Stimulated activated CD4-positive, alpha-beta T cell treated with anti-CD3 and anti-CD28 coated beads, Interleukin-12 subunit alpha, Interleukin-12 subunit beta, amount 100 ng/mL, for 24 hours (primary cell): ENCODE results near the gene RGS10.
A peak's percentile ranks its signal among the peaks of the same experiment; 100 is the strongest.
"Not testable (repeated sequence)": the region's sequence is repeated elsewhere in the genome, so short reads cannot be mapped to it uniquely, and the experiment has no call there.

Source experiments
- DNase-seq, 2 experiments: peaks; one replicate each; pipeline ENCODE4 v3.0.0-alpha.2; 2020; ENCODE audit warnings: low read depth in 2 of 2

RGS10 gene, protein sequence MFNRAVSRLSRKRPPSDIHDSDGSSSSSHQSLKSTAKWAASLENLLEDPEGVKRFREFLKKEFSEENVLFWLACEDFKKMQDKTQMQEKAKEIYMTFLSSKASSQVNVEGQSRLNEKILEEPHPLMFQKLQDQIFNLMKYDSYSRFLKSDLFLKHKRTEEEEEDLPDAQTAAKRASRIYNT

DNA sequence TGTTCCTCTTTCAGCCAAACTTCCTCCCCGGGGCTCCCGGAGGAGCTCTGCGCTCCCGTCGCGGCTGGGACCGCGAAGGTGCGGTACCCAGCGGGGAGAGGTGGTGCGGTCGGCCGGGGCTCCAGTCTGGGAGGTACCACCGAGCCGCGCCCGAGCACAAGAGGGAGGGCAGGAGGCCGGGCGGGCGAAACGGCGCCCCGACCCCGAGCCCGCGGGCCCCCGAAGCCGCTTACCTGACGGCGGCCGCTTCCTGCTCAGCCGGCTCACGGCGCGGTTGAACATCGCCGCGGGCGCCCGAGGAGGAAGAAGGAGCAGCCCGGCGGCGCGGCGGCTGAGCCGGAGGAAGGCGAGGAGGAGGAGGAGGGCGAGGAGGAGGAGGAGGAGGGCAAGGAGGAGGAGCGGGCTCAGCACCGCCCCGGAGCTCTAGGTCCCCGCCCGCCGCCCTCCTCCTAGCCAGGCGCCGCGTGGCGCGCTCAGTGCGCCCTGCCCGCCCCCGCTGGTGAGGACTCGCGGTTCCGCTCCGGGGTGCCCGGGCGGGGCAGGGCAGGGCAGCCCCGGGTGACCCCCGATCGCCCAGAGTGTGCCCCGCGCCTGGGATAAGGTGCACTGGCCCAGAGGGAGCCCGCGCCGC, at the start of gene RGS10:
TSS of gene RGS10 (minus strand) at position 363 of the 631 bp plus-strand sequence. CDS start at position 282, 81 bp downstream.
- DNase-seq = peak; percentile 78 to 80

DNA sequence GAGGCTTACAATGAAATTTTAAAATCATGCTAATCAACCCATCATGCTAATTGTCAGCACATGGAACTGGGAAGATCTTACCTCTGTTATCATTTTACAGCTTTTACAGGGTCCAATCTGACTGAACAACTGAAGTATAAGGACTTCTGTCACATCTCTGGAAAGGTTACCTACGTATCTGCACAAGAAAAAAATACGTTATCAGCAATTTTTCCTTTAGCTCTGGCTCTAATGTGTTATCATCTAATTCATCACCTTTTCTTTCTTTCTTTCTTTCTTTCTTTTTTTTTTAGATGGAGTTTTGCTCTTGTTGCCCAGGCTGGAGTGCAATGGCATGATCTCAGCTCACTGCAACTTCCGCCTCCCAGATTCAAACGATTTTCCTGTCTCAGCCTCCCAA, 45.6 kb upstream of the RGS10 start:
- no peak for DNase-seq

DNA sequence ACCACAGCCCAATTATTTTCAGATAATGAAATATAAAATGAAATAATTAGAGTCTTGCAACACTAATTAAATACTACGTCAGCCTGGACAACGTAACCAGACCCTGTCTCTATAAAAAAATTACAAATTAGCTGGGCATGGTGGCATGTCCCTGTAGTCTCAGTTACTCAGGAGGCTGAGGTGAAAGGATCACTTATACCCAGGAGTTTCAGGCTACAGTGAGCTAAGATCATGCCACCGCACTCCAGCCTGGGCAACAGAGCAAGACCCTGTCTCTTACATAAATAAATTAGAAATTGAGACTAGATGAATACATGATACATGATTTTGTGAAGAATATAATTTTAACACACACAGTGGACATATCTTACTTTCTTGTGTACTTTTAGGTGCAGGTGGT, 35.8 kb upstream of the RGS10 start:
- no peak for DNase-seq

DNA sequence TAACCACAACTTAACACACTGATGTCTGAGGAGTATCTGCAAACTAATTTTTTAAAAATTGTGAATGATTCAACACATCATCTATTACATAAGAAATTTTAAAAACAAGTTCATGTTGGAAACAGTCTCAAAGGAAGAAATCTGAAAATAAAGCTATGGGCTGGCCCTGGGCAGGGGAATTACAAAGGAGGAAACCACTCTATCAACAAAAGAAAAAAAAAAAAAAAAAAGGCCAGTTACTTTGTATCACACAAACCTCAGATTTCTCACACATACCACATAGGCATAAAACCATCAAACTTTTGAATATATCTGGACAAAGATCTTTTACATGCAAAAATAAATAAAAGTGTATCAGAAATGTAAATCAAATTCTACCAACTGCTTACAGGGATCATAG, 33.5 kb upstream of the RGS10 start:
- DNase-seq = no peak

DNA sequence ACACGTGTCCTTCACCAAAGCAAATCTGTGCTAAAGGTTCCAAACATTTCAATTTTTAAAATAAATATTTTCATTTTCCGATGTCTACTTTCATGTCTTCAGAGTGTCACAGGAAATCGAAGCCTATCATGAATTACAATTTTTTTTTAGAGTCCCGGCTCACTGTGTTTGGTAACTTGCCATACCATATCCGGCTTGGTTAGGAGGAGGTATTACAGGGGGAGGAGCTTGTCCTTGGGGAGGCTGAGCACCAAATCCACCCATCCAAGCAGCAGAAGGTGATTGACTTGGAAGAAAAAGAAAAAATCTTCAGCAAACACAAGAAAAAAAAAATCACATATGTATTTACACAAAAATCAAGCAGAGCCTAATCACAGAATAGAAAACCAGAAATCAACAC, 33.0 kb upstream of the RGS10 start:
- no peak for DNase-seq

DNA sequence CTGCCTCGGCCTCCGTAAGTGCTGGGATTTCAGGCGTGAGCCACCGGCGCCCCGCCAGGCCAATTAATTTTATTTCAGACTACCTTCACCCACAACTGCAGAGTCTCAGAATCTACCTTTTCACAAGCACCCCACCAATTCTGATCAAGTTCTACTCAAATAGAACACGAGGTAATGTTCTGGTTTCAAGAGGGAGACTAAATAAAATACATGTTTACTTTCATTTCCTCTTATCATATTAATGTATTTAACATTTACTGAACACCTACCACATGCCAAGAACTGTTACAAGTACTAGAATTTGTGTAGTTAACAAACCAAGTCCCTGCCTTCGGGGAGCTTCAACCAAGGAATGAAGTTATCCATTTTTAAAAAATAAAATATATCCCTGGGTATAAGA, 25.5 kb upstream of the RGS10 start:
- DNase-seq = no peak

DNA sequence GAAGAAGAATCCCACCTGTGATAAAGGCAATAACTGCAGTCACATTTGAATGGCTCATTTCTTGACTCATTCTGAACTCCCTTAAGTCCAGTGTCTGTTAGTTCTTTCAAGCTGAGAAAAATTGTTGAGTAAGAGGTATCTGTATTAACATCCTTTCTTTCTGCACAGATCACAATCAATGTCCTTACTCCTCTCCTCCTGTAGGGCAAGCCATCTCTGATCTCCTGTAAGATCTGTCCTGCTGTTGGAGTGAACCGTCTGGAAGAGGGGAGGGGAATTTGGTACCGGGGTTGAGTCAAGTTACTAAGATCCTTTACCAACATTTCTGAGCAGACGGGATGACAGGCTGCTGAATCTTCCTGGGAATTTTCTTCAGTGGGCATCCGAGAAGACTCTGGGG, 19.6 kb upstream of the RGS10 start:
- no peak for DNase-seq

DNA sequence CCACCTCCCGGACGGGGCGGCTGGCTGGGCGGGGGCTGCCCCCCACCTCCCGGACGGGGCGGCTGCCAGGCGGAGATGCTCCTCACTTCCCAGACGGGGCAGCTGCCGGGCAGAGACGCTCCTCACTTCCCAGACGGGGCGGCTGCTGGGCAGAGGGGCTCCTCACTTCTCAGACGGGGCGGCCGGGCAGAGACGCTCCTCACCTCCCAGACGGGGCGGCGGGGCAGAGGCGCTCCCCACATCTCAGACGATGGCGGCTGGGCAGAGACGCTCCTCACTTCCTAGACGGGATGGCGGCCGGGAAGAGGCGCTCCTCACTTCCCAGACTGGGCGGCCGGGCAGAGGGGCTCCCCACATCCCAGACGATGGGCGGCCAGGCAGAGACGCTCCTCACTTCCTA, 17.0 kb upstream of the RGS10 start:
- DNase-seq = not testable (repeated sequence)

DNA sequence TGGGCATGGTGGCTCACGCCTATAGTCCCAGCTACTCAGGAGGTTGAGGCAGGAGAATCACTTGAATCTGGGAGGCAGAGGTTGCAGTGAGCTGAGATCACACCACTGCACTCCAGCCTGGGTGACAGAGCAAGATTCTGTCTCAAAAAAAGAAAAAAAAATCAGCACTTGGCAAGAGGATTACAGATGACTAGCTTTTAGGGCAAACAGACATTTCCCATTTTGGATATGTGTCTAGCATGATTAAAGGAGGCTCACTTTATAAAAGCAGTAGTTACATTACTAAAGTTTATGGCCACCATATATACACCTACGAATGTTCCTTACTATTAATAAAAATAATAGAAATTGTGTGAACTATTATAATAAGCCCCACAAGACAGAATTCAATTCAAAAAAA, 13.6 kb upstream of the RGS10 start:
- DNase-seq = not testable (repeated sequence)

DNA sequence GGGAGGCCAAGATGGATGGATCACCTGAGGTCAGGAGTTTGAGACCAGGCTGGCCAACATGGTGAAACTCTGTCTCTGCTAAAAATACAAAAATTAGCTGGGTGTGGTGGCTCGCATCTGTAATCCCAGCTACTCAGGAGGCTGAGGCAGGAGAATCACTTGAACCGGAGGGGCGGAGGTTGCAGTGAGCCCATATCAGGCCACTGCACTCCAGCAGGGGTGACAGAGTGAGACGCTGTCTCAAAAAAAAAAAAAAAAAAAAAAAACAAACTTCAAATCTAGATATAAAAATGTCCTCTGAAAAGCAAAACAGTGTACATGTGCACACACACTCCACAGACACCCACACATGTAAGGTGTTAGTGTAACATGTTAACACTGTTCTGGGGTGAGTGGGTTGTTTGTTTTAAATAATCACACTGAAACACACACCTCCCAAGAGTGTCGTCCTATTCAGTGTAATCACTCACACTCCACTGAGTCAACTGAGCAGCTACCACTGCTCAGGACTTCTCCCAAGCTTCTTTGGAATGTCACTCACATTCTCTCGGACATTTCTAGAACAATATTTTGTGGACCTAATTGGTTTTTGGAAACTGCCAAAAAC, 12.8 kb upstream of the RGS10 start:
- DNase-seq = no peak

DNA sequence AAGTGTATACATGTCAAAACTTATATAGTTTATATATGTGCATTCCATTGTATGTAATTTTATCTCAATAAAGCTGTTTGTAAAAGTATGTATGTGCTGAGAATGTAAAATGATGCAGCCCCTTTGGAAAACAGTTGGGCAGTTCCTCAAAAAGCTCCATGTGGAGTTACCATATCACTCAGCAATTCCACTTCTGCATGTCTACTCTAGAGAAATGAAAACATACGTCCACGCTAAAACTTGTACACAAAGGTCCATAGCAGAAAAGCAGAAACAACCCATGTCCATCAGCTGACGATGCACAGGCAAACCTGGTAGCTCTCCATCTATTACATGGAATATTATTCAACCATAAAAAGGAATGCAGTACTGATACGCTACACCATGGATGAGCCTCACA, 8.3 kb upstream of the RGS10 start:
- DNase-seq = no peak

DNA sequence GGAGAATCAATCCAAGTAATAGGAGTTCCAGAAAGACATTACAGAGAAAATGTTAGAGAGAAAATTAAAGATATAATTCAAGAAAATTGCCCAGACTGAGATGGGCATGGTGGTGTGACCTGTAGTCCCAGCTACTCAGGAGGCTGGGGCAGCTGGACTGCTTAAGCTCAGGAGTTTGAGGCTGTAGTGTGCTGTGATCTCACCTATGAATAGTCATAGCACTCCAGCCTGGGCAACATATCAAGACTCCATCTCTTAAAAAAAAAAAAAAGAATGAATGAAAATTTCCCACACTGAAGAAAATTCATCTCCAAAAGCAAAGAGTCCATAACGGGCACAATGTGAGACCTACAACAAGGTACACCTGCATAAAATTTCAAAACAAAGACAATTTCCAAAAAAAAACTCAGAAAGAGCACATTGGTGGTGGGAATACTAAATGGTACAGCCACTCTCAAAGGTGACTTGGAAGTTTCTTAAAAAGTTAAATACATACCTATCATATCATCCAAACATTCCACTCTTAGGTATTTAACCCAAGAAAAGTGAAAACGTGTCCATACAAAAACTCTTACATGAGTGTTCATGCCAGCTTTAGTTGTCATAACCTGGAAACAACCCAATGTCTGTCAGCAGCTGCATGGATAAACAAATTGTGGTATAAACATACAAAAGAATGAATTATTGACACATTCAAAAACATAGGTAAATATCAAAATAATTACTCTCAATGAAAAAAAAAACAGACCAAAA, 6.9 kb upstream of the RGS10 start:
- DNase-seq = no peak

DNA sequence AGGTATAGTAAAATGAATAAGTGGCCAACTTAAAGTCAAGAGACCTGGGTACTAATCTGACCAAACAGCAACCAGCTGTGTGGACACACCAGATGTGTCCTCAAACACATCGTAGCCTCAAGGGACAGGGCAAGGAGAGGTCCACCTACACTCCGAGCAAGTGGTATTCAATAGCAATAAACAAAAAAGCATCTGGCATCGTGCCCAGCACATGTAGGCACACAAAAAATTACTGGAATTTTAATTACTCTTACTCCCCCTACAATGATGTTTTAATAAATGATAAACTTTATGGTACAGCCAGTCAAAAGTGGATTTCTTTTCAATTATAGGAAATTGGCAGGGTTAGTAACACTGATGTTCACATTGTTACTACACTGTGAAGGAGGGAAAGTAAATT, 3.5 kb upstream of the RGS10 start:
- no peak for DNase-seq

DNA sequence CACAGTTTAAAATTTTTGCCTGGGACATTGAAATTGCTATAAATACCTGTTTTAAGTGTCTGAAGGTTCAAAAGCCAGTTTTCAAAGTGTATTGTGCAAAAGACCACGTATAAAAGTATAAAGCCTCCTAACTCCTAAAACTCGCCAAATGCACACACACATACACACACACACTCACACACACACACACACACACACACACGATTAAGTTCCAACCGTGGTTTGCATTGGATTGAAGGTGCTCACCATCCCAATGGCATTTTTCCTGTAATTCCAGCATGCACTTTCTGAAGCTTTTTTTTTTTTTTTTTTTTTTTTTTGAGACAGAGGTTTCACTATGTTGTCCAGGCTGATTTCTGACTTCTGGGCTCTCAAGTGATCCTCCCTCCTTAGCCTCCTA, 2.8 kb upstream of the RGS10 start:
- no peak for DNase-seq

DNA sequence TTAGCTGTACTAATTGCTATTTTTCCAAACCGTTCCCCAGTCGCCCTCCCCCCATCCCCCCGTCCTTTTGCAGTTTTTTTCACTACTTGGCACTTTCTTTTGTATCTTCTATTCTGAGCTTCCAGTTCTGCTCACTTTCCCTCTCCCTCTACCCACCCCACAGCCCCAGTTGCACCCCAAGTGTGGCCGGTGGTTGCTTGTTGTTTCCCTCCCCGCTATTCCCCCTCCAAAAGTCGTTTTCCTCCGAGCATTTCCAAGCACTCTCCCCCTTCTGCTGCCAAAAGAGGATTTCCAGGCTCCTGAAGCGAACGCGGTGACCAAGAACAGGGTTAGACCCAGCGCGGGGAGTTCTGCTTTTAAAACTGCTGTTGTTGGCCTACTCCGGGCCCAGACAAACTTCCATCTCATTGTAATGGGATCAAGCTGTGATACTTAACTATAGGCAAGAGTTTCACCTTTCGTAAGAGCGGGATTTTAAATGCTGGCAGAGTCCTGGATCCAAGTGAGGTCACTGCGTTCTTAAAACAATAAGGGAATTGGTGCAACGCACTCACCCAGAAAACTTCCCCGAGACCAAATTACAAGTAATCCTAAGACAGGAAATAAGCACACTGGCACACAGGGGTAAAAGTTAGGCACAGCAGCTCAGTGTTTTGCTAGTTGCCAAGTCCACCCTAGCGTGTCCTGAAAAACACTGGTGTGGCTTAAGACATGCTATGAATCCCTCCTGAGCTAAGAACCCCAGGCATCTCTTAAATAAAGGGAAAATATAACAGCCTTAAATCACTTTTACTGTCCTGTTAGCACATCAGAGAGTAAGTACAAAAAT, 1.5 kb upstream of the RGS10 start:
- DNase-seq = no peak

DNA sequence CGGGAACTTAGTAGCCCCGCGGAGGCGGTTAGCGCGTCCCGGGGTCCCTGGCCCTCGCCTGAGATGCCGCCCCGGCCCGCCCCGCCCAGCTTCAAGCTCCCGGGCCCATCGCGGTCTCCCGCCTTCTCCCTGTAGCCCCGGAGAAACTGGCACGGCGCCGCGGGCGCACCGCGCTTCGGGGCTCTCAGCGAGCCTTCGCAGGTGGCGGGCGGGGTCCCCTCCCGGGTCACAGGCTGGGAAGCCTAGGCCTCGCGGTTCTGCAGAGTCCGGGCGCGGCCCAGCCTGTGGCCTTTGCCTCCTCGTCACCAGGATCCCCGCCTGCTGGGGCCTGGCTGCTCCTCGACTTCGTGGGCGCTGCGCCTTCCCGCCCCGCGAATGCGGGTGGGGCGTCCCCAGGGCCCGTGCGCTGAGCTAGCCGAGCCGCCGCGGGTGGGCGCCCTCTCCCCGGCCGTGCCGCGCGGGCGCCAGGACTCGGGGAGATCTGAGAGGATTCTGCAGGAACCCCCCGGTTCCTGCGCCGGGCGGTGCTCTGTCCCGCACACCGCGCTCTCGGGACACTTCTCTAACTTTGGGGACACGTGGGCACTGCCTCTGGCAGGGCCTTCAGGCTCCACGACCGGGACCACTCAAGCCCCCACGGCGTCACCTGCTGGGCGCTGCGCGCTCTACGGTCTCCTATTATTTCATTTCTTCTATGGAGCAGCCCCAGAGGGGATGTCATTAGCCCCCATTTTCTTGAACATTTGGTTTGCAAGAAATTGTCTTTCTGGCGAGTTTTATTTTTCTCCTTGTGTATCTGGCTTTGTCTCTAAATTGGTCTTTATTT, 682 bp upstream of the RGS10 start:
- DNase-seq = peak; percentile 42 to 57

DNA sequence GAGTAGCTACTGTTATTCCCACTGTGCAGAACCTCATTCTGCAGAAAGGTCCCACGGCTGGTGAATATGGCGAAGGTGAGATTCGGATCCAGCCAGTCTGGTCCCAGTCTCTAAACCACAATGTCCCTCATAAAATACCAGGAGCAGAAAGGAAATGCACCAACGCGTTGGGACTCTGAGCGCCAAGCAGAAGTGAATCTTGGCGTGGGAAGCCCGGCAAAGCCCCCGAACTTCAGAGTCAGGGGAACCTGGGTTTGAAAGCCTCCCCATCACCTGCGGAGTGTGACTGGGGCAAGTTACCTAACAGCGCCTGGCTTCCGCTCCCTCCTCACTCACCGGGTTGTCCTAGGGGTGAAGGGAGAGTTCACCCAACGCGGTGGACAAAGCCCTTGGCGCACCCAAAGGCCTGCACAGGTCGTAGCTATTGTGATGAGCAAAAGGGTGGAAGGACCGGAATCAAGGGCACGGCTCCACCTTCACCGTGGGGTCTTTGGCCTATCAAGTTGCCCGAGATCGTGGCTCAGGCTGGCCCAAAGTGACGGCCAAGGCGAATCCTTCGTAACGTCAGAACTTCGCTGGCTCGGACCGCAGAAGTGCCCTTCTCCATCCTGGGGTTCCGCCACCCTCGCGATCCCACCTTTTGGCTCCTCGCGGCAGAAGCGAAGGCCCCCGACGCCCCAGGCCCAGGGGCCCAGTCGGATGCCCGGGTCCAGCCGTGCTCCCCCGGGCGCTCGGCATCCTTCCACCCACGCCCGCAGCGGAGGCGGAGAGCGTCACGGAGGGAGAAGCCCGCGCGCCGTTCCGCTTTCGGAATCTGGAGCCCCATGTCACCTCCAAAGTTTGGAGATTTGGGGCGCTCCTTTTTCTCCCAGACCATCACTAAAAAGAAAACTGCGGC, 811 bp downstream of the RGS10 start:
- peak; percentile 37 to 57 for DNase-seq

DNA sequence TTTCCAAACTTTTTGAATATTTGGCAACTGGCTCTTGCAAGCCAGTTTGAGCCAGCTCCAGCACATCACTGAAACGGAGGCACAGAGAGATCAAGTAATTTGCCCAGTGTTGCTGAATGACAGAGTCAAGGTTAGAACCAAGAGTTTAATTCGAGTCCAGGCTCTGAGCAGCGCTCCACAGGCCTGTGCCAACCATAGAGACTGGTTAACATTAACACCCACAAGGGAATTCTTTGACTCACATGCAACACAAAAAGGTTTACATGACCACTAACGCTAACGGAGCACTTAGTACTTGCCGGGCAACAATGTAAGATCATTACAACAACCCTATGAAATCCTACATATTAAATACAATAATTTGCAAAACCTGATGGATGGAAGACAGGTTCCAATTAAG, 1.5 kb downstream of the RGS10 start:
- no peak for DNase-seq

DNA sequence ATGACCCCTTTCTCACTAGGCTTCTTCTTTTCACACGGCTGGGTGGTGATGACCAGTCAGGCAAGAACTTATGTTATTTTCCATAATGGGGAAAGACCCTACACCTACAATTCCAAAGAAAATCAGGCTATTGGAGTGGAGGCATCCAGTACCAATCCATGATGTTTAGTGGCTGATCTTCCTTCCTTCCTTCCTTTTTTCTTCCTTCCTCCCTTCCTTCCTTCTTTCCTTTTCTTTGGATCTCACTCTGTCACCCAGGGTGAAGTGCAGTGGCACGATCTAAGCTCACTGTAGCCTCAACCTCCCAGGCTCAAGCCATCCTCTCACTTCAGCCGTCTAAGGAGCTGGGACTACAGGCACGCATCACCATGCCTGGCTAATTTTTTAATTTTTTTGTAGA, 2.5 kb downstream of the RGS10 start:
- DNase-seq = no peak

DNA sequence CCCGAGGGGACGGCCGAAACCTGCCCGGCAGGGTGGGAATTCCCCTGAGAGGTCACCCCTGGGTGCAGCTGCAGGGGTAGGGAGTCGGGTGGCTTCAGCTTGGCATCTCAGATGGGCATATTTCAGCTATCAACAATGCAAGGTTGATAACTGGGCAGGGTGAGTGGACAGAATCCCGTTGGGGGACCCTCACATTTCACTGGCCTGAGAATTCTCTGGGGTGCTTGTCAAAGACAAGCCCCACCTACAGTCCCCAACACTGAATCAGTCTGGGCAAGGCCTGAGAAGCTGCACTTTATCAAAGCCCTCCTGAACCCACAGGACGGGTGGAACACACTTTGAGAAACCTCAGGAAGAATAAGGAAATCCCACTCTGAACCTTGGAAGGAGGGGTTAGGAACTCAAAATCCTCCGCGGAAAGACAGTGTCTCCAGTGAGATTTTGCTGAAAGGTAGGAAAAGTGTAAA, 3.1 kb downstream of the RGS10 start:
- no peak for DNase-seq
